KOPT-K1 (cell line): ENCODE results near the gene GLDC.

Experiments used
- H3K27ac ChIP-seq: fragments of 200-600 bp; sonication (generic); 2 replicates; pipeline ENCODE4 v1.5.1; 2016; ENCODE audit warnings: antibody characterized with exemption, mild to moderate bottlenecking, low read depth, low read length; ENCODE audit not compliant: poor library complexity, severe bottlenecking
- H3K36me3 ChIP-seq: fragments of 200-600 bp; sonication (generic); 2 replicates; pipeline ENCODE4 v1.5.1; 2017; ENCODE audit warnings: antibody characterized with exemption, mild to moderate bottlenecking, low read length, moderate library complexity; ENCODE audit not compliant: insufficient read depth
- H3K9me3 ChIP-seq: fragments of 200-600 bp; sonication (generic); 2 replicates; pipeline ENCODE4 v1.5.1; 2017; ENCODE audit warnings: antibody characterized with exemption, low read length, mild to moderate bottlenecking; ENCODE audit not compliant: insufficient read depth, poor library complexity, severe bottlenecking

GLDC gene

DNA sequence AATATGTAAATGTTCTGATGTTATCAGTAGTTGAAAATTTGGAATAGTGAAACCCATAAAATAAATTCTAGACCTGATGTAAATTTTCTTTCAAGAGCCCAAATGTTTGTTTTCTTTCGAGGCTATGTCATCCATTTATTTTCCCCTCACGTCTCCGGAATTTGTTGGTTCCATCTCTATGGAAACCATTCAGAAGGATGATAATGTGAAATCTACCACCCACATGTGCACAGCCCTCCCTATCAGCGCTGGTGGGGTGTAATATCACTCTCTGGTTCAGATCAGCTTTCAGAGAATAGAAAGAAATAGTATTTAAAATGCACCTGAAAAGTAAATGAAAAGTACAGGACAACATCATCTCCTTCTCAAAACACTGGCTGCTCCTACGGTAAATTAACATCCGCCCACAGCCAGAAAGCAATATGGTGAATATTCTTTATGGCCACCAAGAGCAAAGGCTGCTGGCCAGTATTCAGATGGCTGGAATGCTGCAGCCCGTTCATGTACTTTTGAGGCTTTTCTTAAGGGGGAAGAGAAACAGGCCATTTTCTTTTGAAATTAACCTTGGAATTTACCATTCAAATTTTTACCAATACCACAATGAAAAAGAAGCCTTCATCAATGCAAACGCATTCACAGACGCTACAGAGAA, 28.5 kb downstream of the GLDC start:
- Histone ChIP-seq H3K36me3 (no peaks in the 10 kb centered on the region), H3K27ac (no peak overlapping the region), H3K9me3 (no peaks in the 10 kb centered on the region)

DNA sequence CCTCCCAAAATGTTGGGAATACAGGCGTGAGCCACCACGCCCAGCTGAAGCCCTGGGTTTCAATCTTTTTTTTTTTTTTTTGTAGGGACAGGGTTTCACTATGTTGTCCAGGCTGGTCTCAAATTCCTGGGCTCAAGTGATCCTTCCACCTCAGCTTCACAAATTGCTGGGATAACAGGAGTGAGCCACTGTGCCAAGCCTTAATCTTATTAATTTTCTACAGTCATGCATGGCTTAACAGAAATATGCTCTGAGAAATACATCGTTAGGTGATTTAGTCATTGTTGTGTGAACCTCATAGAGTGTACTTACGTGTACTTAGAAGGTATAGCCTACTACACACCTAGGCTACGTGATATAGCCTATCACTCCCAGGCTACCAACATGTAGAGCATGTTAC, 31.0 kb downstream of the GLDC start:
- Histone ChIP-seq H3K9me3 (no peaks in the 10 kb centered on the region), H3K27ac (no peak overlapping the region), H3K36me3 (no peaks in the 10 kb centered on the region)

DNA sequence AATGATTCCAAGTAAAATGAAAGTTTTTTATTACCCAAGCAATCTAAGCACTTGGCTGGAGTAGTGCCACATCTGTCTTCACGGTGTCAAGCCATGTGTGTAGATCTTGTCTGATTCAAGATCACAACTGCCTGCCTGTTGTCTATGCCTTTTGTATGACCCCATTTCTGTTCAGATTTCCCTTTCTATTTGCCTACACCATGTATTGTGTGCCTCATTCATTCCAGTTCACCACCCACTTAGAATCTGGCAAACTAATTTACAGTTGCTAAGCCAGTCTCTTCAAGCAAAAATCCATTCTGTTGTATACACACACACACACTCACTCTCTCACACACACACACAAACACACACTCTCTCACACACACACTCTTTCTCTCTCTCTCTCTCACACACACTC, 33.7 kb downstream of the GLDC start:
- Histone ChIP-seq H3K9me3 (no peaks in the 10 kb centered on the region), H3K27ac (no peak overlapping the region), H3K36me3 (no peaks in the 10 kb centered on the region)

DNA sequence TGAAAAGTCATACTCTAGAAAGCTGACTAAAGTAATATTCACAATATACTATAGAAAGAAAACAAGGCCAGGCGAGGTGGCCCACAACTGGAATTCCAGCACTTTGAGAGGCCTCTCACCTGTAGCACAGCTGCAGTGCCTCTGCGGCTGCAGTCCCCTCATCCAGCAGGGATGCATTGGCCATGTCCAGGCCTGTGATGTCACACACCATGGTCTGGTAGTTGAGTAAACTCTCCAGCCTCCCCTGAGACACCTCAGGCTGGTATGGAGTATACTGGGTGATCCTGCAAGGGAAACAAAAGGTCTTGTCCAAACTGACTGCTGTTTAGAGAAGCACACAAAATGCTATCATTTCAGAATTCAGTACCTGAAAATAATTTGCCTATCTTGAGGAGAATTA, 35.5 kb downstream of the GLDC start:
- Histone ChIP-seq H3K9me3 (no peaks in the 10 kb centered on the region), H3K36me3 (no peaks in the 10 kb centered on the region), H3K27ac (no peak overlapping the region)

DNA sequence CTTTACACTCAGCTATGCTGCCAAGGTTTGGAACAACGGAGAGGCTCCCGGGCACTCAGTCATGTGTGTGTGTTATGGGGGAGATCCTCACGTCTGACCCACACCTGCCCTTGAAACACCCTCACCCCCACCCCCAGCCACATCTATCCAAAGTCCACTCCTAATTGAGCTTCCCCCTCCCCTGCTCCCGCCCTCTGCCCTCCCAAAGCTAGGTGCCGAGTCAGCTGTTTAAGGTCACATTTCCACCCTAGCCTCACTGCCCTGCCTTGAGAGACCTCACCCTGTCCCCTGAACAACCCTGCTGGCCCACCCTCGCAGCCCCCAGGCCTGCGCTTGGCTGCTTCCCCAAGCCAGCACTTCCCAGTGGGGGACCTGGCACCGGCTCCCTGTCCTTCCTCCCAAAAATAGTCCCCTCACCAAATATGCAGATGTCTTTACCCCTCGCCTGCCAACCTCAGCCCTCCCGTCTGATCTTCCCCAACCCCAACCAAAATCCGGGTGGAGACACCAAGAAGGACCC, 36.0 kb downstream of the GLDC start:
- H3K9me3 ChIP-seq: no peaks in the 10 kb centered on the region
- no peaks in the 10 kb centered on the region for H3K36me3 ChIP-seq
- H3K27ac ChIP-seq: no peak overlapping the region

DNA sequence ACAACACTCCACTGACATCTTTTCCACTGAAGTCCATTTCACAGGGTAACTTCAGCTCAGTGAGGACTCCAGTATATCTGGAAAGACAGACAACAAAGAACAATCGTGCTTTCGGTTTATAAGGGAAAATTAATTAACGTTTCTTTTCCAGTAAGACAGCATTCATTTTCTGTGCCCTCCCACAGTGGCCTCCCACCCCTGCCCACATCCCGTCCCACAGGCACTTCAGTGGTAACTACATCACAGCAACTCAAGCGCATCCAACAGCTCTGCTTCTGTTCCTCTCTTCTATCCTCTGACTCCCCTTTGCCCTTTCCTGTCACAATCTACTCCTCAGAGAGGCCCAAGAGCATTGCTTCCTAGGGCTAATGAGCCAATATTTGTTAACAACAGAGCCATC, 40.3 kb downstream of the GLDC start:
- H3K36me3 ChIP-seq: no peaks in the 10 kb centered on the region
- H3K27ac ChIP-seq: peak overlapping the region; percentile 51
- H3K9me3 ChIP-seq: no peaks in the 10 kb centered on the region

DNA sequence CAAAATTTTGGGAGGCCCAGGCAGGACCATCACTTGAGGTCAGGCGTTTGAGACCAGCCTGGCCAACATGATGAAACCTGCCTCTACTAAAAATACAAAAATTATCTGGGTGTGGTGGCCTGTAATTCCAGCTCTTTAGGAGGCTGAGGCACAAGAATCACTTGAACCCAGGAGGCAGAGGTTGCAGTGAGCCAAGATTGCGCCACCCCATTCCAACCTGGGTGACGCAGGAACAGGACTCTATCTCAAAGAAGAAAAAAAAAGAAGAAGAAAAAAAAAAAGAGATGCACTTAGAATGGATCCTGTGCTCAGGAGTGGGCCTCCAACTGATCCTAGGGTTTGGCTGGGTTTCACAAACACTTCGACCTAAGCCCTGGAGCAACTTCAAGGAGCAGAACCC, 45.1 kb downstream of the GLDC start:
- no peak overlapping the region for H3K27ac ChIP-seq
- no peaks in the 10 kb centered on the region for H3K9me3 ChIP-seq
- no peaks in the 10 kb centered on the region for H3K36me3 ChIP-seq

DNA sequence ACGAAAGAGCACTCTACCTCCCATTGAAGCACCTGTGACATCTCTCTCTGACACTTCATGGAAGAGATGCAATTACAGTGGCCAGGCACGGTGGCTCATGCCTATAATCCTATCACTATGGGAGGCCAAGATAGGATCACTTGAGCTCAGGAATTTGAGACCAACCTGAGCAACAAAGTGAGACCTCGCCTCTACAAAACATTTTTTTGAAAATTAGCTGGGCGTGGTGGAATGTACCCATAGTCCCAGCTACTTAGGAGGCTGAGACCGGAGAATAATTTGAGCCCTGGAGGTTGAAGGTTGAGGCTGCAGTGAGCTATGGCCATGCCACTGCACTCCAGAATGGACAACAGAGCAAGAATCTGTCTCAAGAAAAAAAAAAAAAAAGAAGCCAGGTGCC, 45.5 kb downstream of the GLDC start:
- Histone ChIP-seq H3K27ac (no peak overlapping the region), H3K36me3 (no peaks in the 10 kb centered on the region), H3K9me3 (no peaks in the 10 kb centered on the region)

DNA sequence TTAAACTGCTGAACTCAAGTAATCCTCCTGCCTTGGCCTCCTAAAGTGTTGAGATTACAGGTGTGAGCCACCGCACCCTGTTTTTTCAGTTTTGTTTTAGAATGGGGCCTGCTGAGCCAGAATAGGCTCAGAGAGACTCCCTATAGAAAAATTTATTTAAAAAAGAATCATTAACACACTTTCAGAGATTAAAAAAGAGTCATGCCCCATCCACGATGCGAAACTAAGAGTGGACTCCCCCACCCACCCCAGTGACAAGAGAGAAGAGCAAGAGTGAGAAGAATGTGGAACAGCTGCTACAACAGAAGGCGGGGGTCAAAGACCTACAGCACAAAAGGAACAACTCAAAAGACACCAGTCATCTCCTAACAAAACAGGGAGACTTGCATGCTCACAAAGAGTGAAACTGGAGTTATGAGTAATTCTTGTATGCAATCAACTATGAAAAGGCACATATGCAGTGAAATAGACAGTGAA, 47.2 kb downstream of the GLDC start:
- no peaks in the 10 kb centered on the region for H3K36me3 ChIP-seq
- no peak overlapping the region for H3K27ac ChIP-seq
- H3K9me3 ChIP-seq: no peaks in the 10 kb centered on the region

DNA sequence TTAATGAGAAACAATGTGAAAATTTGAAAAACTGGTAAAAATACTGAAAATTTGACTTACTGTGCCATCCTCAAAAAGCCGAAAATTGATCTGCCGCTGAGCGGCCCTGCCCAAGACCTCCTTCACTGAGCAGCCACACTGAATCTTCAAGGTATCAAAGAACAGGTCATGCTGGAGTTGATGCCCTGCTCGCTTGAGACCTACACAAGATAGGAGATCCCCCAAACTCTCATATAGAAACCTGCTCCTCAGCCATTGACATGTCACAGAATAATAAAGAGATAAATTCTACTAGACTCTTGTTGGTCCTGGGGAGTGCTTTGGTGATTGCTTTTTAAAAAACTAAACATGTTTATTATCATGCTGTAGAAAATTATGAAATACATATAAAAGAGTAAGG, 52.7 kb downstream of the GLDC start:
- Histone ChIP-seq H3K9me3 (no peaks in the 10 kb centered on the region), H3K27ac (no peak overlapping the region), H3K36me3 (peaks cover 6% of the 10 kb centered on the region; the same call in 1 of the 2 replicates)

DNA sequence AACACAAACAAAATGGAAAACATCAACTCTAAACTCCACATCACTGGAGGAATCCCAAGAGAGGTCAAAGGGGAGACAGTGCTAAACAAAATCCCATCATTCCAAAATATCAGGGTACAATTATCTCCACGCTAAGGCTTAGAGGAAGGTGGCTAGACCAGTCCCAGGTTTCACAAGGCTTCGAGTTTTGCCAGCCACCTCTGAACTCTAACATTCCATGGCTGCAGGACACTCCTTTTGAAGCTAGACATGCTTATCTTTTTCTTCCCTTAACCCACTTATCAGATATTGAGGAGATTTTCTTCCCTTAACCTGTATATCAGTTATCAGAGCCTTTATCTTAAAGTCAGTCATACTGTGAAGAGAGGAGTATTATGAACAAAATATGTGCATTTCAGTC, 53.3 kb downstream of the GLDC start:
- Histone ChIP-seq H3K9me3 (no peaks in the 10 kb centered on the region), H3K27ac (no peak overlapping the region), H3K36me3 (peaks cover 6% of the 10 kb centered on the region; the same call in 1 of the 2 replicates)

DNA sequence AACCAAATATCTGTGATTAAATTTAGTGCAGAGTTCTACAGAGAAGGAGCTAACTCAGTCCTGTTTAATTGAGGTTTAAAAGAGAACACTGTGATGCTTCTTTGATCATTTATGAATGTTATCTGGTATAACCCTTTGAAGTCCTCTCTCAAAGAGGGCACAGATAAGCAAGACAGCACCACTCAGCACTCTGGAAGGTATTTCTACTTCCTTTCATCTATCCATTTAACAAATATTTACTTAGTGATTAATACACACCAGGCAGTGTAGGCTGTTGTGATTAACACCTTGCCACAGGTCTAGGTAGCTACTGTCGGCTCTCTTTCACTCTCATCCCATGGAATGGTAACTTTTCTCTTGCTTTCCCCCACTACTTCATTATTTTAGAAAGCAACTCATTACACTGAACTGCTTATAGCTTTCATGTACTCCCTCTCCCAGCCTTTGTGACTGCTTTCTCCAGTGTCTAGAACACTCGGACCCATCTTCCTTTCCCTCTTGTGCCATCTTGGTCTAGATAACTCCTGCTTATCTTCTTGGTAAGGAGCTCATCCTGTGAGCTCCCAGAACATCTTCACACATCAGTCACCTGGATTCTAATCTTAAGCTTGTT, 54.7 kb downstream of the GLDC start:
- Histone ChIP-seq H3K36me3 (peaks cover 6% of the 10 kb centered on the region; the same call in 1 of the 2 replicates), H3K27ac (no peak overlapping the region), H3K9me3 (no peaks in the 10 kb centered on the region)

DNA sequence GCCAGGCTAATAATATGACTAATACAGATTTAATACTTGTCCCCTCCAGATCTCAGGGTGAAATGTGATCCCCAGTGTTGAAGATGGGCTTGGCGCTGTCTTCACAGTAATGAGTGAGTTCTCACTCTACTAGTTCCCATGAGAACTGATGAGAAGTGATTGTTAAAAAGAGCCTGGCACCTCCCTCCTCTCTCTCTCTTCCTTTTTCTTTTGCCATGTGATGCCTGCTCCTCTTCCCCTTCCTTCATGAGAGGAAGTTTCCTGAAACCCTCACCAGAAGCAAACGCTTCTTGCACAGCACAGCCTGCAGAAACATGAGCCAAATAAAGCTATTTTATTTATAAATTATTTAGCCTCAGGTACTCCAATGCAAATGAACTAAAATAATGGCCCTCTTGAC, 55.2 kb downstream of the GLDC start:
- no peak overlapping the region for H3K27ac ChIP-seq
- no peaks in the 10 kb centered on the region for H3K9me3 ChIP-seq
- peaks cover 6% of the 10 kb centered on the region; the same call in 1 of the 2 replicates for H3K36me3 ChIP-seq

DNA sequence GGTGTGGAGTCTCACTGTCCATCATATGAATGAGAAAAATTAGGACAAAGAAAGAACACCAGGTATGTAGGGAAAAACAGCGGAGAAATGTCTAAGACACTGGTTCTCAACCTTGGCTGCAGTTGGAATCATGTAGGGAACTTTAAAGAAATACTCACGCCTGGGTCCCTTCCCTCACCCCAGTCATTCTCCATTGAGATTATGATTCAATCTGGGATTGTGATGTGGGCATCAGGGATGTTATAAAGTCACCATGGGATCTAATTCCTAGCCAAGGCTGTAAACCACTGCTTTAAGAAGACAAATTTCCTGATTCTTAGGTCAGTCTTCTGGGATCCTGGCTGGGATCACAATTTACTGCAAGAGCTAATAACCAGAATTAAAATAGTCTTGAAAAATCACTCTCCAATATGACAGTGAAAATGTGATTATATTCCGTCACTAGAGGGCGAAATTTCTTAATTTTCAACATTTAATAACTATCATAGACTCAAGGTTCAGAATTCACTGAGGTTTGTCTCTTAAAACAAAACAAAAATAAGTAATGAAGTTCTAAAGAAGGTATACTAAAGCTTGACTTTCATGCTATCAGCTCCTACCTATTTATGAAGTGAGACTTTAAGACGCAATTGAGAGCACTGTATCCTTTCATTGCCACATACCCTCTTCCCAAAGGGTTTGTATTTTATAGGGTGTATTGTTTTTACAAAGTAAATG, 60.5 kb downstream of the GLDC start:
- H3K27ac ChIP-seq: no peak overlapping the region
- peaks cover 6% of the 10 kb centered on the region; the same call in 1 of the 2 replicates for H3K36me3 ChIP-seq
- no peaks in the 10 kb centered on the region for H3K9me3 ChIP-seq

DNA sequence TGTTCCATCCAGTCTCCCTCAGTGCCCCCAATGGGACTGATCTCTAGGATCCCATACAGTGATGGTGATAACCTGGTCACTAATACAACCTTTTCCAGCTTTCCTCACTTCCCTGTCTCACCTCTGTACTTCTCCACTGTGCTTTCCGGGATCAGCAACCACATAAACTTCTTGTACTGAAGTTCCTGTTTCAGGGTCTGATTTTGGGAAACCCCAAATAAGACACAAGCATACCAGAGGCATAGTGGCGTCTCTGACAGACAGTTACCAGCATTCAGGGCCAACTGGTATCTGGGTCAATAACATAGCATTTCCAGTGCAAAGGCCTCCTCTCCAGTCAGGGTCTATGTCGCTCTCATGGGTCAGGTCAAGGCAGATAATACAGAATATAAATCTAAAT, 64.3 kb downstream of the GLDC start:
- no peaks in the 10 kb centered on the region for H3K36me3 ChIP-seq
- H3K9me3 ChIP-seq: no peaks in the 10 kb centered on the region

More for the DNA sequence above, 64.3 kb downstream of the GLDC start:
- no peak overlapping the region for H3K27ac ChIP-seq
